Lower leg skin (tissue), 4 donors: ENCODE results near the gene HOXD10. TPM values are rescaled to one million over a fixed set of nuclear protein-coding genes. Genes with fewer than 3 reads are reported as not detected.

ENCODE experiments used
- DNase-seq, 2 donors: peaks; one replicate each; pipeline ENCODE4 v3.0.0-alpha.2; 2019; ENCODE audit warnings: low spot score in 2 of 2
- H3K4me3 ChIP-seq: fragments of 200-600 bp; sonication (generic); 2 replicates; pipeline ENCODE4 v1.5.1; 2017; ENCODE audit warnings: mild to moderate bottlenecking, low read depth; ENCODE audit not compliant: poor library complexity, severe bottlenecking
- POLR2A ChIP-seq, 2 donors: fragments of 450-650 bp; IDR thresholded peaks; one replicate each; pipeline ENCODE4 v1.6.1; 2016 to 2017; ENCODE audit warnings: antibody characterized with exemption in 2 of 2, mild to moderate bottlenecking in 1 of 2, moderate library complexity in 1 of 2
- WGBS, 2 donors: methylation state at CpG; one replicate each; pipeline ENCODE4 v1.1.5; 2018; 5-methylcytosine and 5-hydroxymethylcytosine counted together
- intact Hi-C: fragments of 100-400 bp; cut with DNase I; formaldehyde crosslinking; loops from one replicate; pipeline ENCODE4 v1.15.0; 2023; ENCODE audit warnings: low total_unique reads
- total RNA-seq, 4 donors: library from RNA; depleted of rRNA; stranded (reverse); fragments of >200 nt; gene quantifications; one replicate each; pipeline ENCODE4 v1.1.0, GENCODE V29; 2016
- TF ChIP-seq, protein P1 (sequence below), 3 donors: fragments of 450-650 bp; IDR thresholded peaks; one replicate each; pipeline ENCODE4 v1.5.1; 2016; ENCODE audit warnings: antibody characterized with exemption in 3 of 3, mild to moderate bottlenecking in 3 of 3, moderate library complexity in 2 of 3

Gene HOXD10
- total RNA-seq: 1 to 10 TPM in 2 of 4 donors, under 1 TPM in 1, not detected in 1; 0.29 to 3.1 (median 1.4) TPM

DNA sequence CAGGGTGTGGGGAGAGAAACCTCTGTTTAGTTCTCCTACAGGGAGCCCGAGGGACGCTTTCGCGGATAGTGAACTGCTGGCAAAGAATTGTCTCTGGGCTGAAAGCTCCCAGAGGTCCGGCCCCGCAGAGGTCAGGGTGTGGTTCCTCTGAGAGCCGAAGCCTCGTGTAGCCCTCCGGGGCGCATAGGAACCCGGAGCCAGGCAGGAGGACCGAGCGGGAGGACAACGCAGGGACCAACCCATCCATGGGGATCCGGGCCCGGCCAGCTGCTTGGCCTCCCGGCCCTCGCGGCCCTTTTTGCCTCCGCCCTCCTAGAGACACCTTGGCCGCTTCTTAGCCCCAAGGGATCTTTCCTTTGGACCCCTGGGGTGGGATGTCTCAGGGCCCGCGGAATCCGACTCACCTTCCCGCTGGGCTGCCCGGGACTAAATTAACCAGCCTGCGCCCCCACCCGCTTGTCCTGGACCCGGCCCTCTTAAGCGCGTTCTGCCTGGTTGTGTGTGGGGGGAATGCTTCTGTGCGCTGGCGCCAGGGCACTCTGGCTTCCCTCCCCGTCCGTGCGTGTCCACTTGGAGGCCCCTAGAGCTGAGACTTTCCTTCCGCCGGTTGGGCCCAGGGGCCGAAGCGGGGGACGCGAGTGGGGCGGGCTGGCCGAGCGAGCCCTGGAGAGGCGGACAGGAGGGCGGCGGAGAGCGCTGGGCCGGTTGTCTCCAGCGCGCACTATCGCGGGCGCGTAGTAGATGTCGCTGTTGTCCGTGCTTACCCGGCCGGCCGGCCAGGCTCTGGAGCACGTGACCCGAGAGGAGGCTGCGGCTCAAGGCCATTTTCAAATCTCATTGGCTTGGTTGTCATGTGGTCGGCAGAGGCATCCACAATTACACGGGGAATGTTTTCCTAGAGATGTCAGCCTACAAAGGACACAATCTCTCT lies at the start of gene HOXD10:
TSS of gene HOXD10 (plus strand) at position 896 of the 931 bp plus-strand sequence. CDS start 56 bp downstream, outside the sequence.
- intact Hi-C loops: no loop called here
- 12 to 15% methylated on average over 36 to 65 of the region's 66 CpGs for WGBS, 2 donors
- TF ChIP-seq, protein P1, sequence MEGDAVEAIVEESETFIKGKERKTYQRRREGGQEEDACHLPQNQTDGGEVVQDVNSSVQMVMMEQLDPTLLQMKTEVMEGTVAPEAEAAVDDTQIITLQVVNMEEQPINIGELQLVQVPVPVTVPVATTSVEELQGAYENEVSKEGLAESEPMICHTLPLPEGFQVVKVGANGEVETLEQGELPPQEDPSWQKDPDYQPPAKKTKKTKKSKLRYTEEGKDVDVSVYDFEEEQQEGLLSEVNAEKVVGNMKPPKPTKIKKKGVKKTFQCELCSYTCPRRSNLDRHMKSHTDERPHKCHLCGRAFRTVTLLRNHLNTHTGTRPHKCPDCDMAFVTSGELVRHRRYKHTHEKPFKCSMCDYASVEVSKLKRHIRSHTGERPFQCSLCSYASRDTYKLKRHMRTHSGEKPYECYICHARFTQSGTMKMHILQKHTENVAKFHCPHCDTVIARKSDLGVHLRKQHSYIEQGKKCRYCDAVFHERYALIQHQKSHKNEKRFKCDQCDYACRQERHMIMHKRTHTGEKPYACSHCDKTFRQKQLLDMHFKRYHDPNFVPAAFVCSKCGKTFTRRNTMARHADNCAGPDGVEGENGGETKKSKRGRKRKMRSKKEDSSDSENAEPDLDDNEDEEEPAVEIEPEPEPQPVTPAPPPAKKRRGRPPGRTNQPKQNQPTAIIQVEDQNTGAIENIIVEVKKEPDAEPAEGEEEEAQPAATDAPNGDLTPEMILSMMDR (IDR thresholded peaks at IDR 0.05): no peak
- TF ChIP-seq POLR2A (IDR thresholded peaks at IDR 0.05): no peak
- DNase-seq: peak in 1 of 2 donors; percentile 90
- H3K4me3 ChIP-seq: no peak within 1 kb of the TSS

DNA sequence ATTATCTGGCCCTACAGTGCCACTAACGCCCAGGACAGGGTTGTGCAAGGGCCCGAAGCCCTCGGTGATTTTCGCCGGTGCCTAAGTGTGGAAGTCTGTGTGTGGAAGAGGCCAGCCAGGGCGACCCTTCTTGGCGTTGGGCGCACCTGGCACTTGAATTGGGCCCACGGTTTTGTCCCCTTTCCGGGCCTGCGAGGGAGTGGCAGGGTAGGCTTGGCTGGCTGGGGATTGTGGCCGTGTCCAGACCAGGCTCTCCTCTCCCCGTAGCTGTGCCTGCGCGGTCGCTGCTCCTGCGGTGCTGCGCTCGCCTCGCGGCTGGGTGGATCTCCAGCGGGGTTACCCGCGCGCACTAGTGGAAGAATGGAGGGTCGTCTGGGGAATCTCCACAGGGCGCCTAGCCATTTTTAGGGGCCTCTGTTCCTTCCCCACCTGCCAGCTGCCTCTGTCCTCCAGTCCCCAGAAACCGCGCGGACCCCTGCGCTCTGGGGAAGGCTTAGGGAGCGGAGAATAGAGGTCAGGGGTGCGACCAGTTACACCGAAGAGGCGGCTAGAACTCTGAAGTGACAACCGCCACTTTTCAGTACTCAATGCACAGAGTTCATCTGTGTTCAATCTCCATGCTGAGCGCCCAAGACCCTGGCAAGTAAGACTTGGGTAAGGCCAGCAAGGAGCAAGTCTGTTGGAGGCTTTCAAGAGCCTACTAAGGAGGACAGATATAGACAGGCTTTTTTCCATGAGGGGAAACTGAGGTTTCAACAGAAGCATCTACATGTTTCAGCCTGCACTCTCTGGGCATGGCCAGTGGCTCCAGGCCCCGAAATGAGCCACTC lies 48.8 kb upstream of the HOXD10 start:
- no peak for TF ChIP-seq POLR2A (IDR thresholded peaks at IDR 0.05)
- TF ChIP-seq, protein P1 (IDR thresholded peaks at IDR 0.05): no peak
- intact Hi-C loops: no loop called here
- WGBS, 2 donors: 11 to 22% methylated on average over 21 to 36 of the region's 38 CpGs
- DNase-seq: no peak
- no peak overlapping the region for H3K4me3 ChIP-seq

DNA sequence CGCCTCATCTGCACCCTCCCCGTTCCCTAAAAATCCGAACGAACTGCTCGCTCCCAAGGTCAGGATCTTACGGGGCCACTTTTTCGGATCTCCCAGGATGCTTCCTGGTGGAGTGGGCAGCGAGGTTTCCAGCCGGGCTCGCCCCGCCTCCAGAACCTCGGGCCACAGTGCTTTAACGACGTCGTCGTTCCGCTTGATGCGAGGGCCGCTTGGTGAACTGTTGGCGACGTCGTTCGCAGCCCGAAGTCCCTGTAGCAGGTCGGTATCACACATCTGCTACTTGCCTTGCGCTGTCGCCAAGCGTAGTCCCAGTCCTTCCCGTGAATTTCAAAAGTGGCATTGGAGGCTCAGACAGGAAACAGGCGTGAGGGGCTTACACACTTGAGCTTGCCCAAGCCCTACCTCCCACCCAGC lies 48.2 kb upstream of the HOXD10 start:
- intact Hi-C loops: no loop called here
- 11 to 19% methylated on average over 30 of the region's 30 CpGs for WGBS, 2 donors

DNA sequence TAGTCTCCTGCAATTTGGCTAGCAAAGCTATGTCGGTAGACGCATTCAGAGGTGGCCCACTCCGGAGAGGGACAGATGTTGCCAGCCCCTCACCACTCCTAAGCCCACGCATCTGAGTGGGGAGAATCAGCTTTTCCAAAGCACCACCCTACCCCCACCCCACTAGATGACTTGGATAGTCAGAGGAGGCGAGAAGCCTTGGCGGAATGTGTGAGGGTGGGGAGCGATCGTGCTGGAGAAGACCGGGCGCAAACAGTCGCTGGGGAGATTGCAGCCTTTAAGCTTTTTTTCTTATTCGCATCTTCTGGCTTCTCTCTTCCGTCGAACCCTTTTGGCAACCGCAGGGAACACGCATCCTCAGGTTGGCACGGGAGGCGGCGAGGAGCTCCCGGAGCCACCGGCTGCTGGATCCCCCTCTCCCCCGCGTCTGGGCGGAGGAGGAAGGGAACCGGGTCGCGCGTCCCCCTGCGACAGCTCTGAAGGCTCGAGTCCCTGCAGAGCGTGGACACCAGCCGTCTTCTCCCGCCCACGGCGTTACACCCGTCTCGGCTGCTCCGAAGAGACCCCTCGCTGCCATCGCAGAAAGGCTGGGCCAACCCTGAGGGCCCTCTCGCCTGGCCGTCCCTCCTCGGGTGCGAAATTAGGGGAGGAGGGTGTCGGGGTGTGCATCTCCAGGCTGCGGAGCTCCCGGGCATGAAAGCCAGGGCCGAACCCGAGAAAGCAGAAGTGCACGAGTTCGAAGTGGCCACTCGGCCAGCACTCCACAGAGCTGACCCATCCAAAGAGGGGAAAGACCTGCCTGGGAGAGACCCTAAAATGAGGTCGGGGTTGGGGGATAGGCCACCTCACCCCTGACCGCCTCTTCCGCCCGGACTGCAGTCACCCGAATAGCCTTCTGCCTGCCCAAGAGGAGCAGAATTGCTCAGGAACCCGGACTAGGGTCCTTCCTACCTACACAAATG lies 45.0 kb upstream of the HOXD10 start:
- DNase-seq: no peak
- intact Hi-C loops: no loop called here
- no peak for TF ChIP-seq POLR2A (IDR thresholded peaks at IDR 0.05)
- TF ChIP-seq, protein P1 (IDR thresholded peaks at IDR 0.05): no peak
- no peak overlapping the region for H3K4me3 ChIP-seq
- WGBS, 2 donors: 14 to 20% methylated on average over 46 to 53 of the region's 58 CpGs

More for the DNA sequence above, 48.2 kb upstream of the HOXD10 start:
- DNase-seq: no peak
- no peak overlapping the region for H3K4me3 ChIP-seq
- TF ChIP-seq POLR2A (IDR thresholded peaks at IDR 0.05): no peak
- TF ChIP-seq, protein P1 (IDR thresholded peaks at IDR 0.05): no peak

DNA sequence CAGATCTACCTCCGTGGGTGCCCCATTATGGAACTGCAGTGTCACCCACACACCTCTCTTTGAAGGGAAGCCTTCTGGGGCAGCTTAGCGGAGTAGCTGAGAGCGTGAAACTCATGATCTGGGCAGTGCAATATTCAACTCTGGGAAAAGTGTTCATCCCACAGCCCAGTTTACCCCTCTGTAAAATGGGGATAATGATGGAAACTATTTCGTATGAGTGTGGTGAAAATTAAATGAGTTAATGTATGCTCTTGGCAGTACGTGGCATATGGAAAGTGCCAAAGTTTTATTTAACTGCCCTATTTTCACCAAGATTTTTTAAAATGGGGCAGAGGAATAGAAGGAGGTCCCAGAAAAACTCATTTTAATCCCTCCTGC lies 44.3 kb upstream of the HOXD10 start:
- 39 to 46% methylated on average over 5 of the region's 5 CpGs for WGBS, 2 donors
- no peak for DNase-seq
- intact Hi-C loops: no loop called here
- TF ChIP-seq, protein P1 (IDR thresholded peaks at IDR 0.05): no peak
- TF ChIP-seq POLR2A (IDR thresholded peaks at IDR 0.05): no peak
- H3K4me3 ChIP-seq: no peak overlapping the region
